HepG2 (cell line): ENCODE data around the gene FBXO30. TPM values are rescaled to one million over a fixed set of nuclear protein-coding genes. Genes with fewer than 3 reads are reported as not detected.
A peak's percentile ranks its signal among the peaks of the same experiment; 100 is the strongest.

Experiments used
- AHDC1 ChIP-seq: sonication (generic); formaldehyde crosslinking; IDR thresholded peaks from 2 replicates; pipeline ENCODE4 v1.5.1; 2020; ENCODE audit warnings: mild to moderate bottlenecking, missing genetic modification reagents, borderline replicate concordance
- CEBPZ ChIP-seq: IDR thresholded peaks from 2 replicates; pipeline ENCODE4 v1.6.1; 2012; ENCODE audit warnings: low read length, improper control_type of control experiment
- CTCF ChIP-seq: sonication (generic); formaldehyde crosslinking; IDR thresholded peaks from 2 replicates; pipeline ENCODE4 v1.5.0; 2020; ENCODE audit warnings: mild to moderate bottlenecking, missing genetic modification reagents, moderate library complexity
- ISX ChIP-seq: sonication (generic); formaldehyde crosslinking; conservative IDR thresholded peaks from 2 replicates; pipeline ENCODE4 v1.5.0; 2020; ENCODE audit warnings: missing genetic modification reagents
- THRA ChIP-seq: sonication (generic); formaldehyde crosslinking; IDR thresholded peaks from 2 replicates; pipeline ENCODE4 v1.4.0; 2020; ENCODE audit warnings: missing genetic modification reagents, borderline replicate concordance
- ZMYM3 ChIP-seq: sonication (generic); formaldehyde crosslinking; IDR thresholded peaks from 2 replicates; pipeline ENCODE4 v1.5.1; 2020; ENCODE audit warnings: mild to moderate bottlenecking, missing genetic modification reagents
- ZNF44 ChIP-seq: sonication (generic); formaldehyde crosslinking; IDR thresholded peaks from 2 replicates; pipeline ENCODE4 v1.5.1; 2020; ENCODE audit warnings: mild to moderate bottlenecking, missing genetic modification reagents
- polyA plus RNA-seq, 8 experiments: library from polyadenylated mRNA; depleted of rRNA in 3 of 8; stranded (reverse) in 7 of 8; unstranded in 1 of 8; fragments of >200 nt; fragmentation: Illumina TruSeq in 4 of 8; extraction: Trizol in 4 of 8; gene quantifications; 2 replicates each; pipeline versions ENCODE4 v1.2.1 to v1.2.3, GENCODE V29; 2011 to 2016; ENCODE audit warnings: low read depth in 4 of 8, missing spikeins in 1 of 8, mixed read lengths in 1 of 8; ENCODE audit not compliant: insufficient read depth in 1 of 8
- total RNA-seq, 5 experiments: library from RNA; depleted of rRNA; stranded (reverse); fragments of >200 nt; fragmentation: Illumina TruSeq; extraction: Trizol; gene quantifications; 2 replicates each; pipeline ENCODE4 v1.2.3, GENCODE V29; 2016; ENCODE audit warnings: low read depth in 1 of 5
- TF ChIP-seq, protein P1 (sequence below): sonication (generic); formaldehyde crosslinking; IDR thresholded peaks from 2 replicates; pipeline ENCODE4 v1.8.1; 2023; ENCODE audit warnings: mild to moderate bottlenecking, missing genetic modification reagents
- TF ChIP-seq, protein P2 (sequence below): sonication (generic); formaldehyde crosslinking; IDR thresholded peaks from 2 replicates; pipeline ENCODE4 v1.5.1; 2020; ENCODE audit warnings: missing genetic modification reagents, mild to moderate bottlenecking, borderline replicate concordance

Gene FBXO30
- total and polyA plus RNA-seq, 2 of the 13 experiments (the other 11 are each of a cell fraction or from before 2014, with no cell fraction given), result 3.2 to 7.1 TPM

DNA sequence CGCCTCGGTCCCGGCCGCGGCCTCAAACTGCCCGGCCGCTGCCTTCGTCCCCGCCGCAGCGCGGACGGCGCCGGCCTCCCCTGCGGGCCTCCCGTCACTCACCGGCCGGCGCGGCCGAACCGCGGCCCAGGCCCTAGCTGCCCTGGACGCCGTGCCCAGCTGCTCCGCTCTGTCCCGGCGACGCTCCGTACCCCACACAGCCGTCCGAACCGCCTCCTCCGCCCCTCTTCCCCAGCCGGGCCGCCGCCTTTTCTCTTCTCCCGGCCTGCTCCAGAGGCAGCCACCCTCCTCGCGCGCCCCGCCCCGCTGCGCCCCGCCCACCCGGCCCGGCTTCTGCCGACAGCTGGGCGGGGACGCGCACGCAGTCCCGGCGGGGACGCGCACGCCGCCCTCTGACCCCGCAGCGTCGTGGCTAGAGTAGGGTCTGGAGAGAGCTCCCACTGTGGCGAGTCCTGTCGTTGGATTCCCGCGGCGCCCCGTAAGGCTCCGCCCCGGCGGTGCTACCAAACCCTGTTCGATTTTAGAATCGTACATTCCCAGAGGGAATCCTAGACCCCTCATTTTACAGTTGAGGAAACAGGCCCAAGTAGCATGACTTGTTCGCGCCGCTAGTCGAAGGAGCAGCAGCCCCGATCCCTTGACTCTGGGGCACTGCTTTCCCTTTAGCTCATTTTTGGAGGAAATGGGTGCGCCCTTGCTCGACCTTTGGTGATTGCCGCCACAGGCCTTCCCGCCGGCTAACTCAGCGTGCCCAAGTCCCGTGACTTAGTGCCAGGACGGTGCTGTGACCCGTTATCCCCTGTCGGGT lies at the start of gene FBXO30 (continued):
- TF ChIP-seq, protein P1, sequence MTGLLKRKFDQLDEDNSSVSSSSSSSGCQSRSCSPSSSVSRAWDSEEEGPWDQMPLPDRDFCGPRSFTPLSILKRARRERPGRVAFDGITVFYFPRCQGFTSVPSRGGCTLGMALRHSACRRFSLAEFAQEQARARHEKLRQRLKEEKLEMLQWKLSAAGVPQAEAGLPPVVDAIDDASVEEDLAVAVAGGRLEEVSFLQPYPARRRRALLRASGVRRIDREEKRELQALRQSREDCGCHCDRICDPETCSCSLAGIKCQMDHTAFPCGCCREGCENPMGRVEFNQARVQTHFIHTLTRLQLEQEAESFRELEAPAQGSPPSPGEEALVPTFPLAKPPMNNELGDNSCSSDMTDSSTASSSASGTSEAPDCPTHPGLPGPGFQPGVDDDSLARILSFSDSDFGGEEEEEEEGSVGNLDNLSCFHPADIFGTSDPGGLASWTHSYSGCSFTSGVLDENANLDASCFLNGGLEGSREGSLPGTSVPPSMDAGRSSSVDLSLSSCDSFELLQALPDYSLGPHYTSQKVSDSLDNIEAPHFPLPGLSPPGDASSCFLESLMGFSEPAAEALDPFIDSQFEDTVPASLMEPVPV (CRISPR knock-in tag), result no peak; the same call in 1 of the 2 replicates
- TF ChIP-seq ZMYM3 (CRISPR knock-in tag), result peak; percentile 68; the same call in 1 of the 2 replicates
- TF ChIP-seq THRA, result peak; percentile 70; the same call in 1 of the 2 replicates
- peak; percentile 82; the same call in 1 of the 2 replicates for TF ChIP-seq ISX (CRISPR knock-in tag)
- TF ChIP-seq ZNF44 (CRISPR knock-in tag), result peak; percentile 75; the same call in 1 of the 2 replicates
- no peak for TF ChIP-seq CEBPZ
- TF ChIP-seq CTCF (CRISPR knock-in tag), result peak; percentile 31; the same call in 1 of the 2 replicates
- TF ChIP-seq, protein P2, sequence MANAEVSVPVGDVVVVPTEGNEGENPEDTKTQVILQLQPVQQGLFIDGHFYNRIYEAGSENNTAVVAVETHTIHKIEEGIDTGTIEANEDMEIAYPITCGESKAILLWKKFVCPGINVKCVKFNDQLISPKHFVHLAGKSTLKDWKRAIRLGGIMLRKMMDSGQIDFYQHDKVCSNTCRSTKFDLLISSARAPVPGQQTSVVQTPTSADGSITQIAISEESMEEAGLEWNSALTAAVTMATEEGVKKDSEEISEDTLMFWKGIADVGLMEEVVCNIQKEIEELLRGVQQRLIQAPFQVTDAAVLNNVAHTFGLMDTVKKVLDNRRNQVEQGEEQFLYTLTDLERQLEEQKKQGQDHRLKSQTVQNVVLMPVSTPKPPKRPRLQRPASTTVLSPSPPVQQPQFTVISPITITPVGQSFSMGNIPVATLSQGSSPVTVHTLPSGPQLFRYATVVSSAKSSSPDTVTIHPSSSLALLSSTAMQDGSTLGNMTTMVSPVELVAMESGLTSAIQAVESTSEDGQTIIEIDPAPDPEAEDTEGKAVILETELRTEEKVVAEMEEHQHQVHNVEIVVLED, result peak; percentile 97
- no peak for TF ChIP-seq AHDC1 (CRISPR knock-in tag)
